ENCODE results near the gene RPUSD3. TPM values are rescaled to one million over a fixed set of nuclear protein-coding genes. Genes with fewer than 3 reads are reported as not detected.

The RPUSD3 gene
- total and polyA plus RNA-seq, 9 of the 15 experiments (the other 6 are each of a cell fraction or from before 2014, with no cell fraction given), result 13.8 to 99.0 (median 59.3) TPM

Other genes with a start within 250 kb of the RPUSD3 start
Only the 7 nearest of the 16 such genes appear.
- gene TADA3, start 51.5 kb downstream of the RPUSD3 start, total RNA-seq (2014; rRNA removed), result 110 and 136 TPM in 2 replicates
- 32.7 and 40.6 TPM in 2 replicates for gene TADA3, start 51.5 kb downstream of the RPUSD3 start, total RNA-seq (2014; rRNA removed; fragmentation: Illumina TruSeq; extraction: Trizol)
- gene TADA3, start 51.5 kb downstream of the RPUSD3 start, total RNA-seq (2015; rRNA removed; fragmentation: Illumina TruSeq; extraction: Trizol), result 74.5 and 74.8 TPM in 2 replicates
- gene TADA3, start 51.5 kb downstream of the RPUSD3 start, total RNA-seq (2021), result 85.8 and 89.7 TPM in 2 replicates
- 60.6 and 62.8 TPM in 2 replicates for gene TADA3, start 51.5 kb downstream of the RPUSD3 start, polyA plus RNA-seq (2011; rRNA removed)
- gene TADA3, start 51.5 kb downstream of the RPUSD3 start, polyA plus RNA-seq (2014; fragmentation: Illumina TruSeq; extraction: Trizol), result 97.8 and 103 TPM in 2 replicates
- gene TADA3, start 51.5 kb downstream of the RPUSD3 start, polyA plus RNA-seq (2014; fragmentation: Nextera tagmentation; extraction: Ambion mirVana), result 1 to 10 TPM; 4.1 to 6.3 TPM
- gene TADA3, start 51.5 kb downstream of the RPUSD3 start, polyA plus RNA-seq (2014; rRNA removed), result 91.6 and 94.0 TPM in 2 replicates
- 138 and 139 TPM in 2 replicates for gene ARPC4, start 50.9 kb downstream of the RPUSD3 start, total RNA-seq (2014; rRNA removed)
- 132 and 143 TPM in 2 replicates for gene ARPC4, start 50.9 kb downstream of the RPUSD3 start, total RNA-seq (2014; rRNA removed; fragmentation: Illumina TruSeq; extraction: Trizol)
- gene ARPC4, start 50.9 kb downstream of the RPUSD3 start, total RNA-seq (2015; rRNA removed; fragmentation: Illumina TruSeq; extraction: Trizol), result 118 and 131 TPM in 2 replicates
- 153 and 154 TPM in 2 replicates for gene ARPC4, start 50.9 kb downstream of the RPUSD3 start, total RNA-seq (2021)
- gene ARPC4, start 50.9 kb downstream of the RPUSD3 start, polyA plus RNA-seq (2011; rRNA removed), result 60.3 and 106 TPM in 2 replicates
- gene ARPC4, start 50.9 kb downstream of the RPUSD3 start, polyA plus RNA-seq (2014; fragmentation: Illumina TruSeq; extraction: Trizol), result 119 and 128 TPM in 2 replicates
- 10 to 100 TPM; 20.1 to 28.1 TPM for gene ARPC4, start 50.9 kb downstream of the RPUSD3 start, polyA plus RNA-seq (2014; fragmentation: Nextera tagmentation; extraction: Ambion mirVana)
- 112 and 129 TPM in 2 replicates for gene ARPC4, start 50.9 kb downstream of the RPUSD3 start, polyA plus RNA-seq (2014; rRNA removed)
- 30.7 and 34.0 TPM in 2 replicates for gene TTLL3, start 33.7 kb downstream of the RPUSD3 start, total RNA-seq (2014; rRNA removed)
- 28.7 and 33.0 TPM in 2 replicates for gene TTLL3, start 33.7 kb downstream of the RPUSD3 start, total RNA-seq (2014; rRNA removed; fragmentation: Illumina TruSeq; extraction: Trizol)
- 31.6 and 33.2 TPM in 2 replicates for gene TTLL3, start 33.7 kb downstream of the RPUSD3 start, total RNA-seq (2015; rRNA removed; fragmentation: Illumina TruSeq; extraction: Trizol)
- gene TTLL3, start 33.7 kb downstream of the RPUSD3 start, total RNA-seq (2021), result 53.7 and 63.6 TPM in 2 replicates
- gene TTLL3, start 33.7 kb downstream of the RPUSD3 start, polyA plus RNA-seq (2011; rRNA removed), result 95.8 and 120 TPM in 2 replicates
- gene TTLL3, start 33.7 kb downstream of the RPUSD3 start, polyA plus RNA-seq (2014; fragmentation: Illumina TruSeq; extraction: Trizol), result 53.8 and 60.9 TPM in 2 replicates
- 10 to 100 TPM in 1 of 2 experiments, 1 to 10 TPM in 1; 8.9 to 11.6 TPM for gene TTLL3, start 33.7 kb downstream of the RPUSD3 start, polyA plus RNA-seq (2014; fragmentation: Nextera tagmentation; extraction: Ambion mirVana)
- 72.7 and 106 TPM in 2 replicates for gene TTLL3, start 33.7 kb downstream of the RPUSD3 start, polyA plus RNA-seq (2014; rRNA removed)
- not detected in 2 replicates for gene CIDEC, start 36.2 kb upstream of the RPUSD3 start, total RNA-seq (2014; rRNA removed)
- gene CIDEC, start 36.2 kb upstream of the RPUSD3 start, total RNA-seq (2014; rRNA removed; fragmentation: Illumina TruSeq; extraction: Trizol), result not detected in 2 replicates
- not detected in 2 replicates for gene CIDEC, start 36.2 kb upstream of the RPUSD3 start, total RNA-seq (2015; rRNA removed; fragmentation: Illumina TruSeq; extraction: Trizol)
- gene CIDEC, start 36.2 kb upstream of the RPUSD3 start, total RNA-seq (2021), result not detected in 2 replicates
- gene CIDEC, start 36.2 kb upstream of the RPUSD3 start, polyA plus RNA-seq (2011; rRNA removed), result not detected in 2 replicates
- gene CIDEC, start 36.2 kb upstream of the RPUSD3 start, polyA plus RNA-seq (2014; fragmentation: Illumina TruSeq; extraction: Trizol), result not detected in 2 replicates
- not detected for gene CIDEC, start 36.2 kb upstream of the RPUSD3 start, polyA plus RNA-seq (2014; fragmentation: Nextera tagmentation; extraction: Ambion mirVana)
- not detected in 2 replicates for gene CIDEC, start 36.2 kb upstream of the RPUSD3 start, polyA plus RNA-seq (2014; rRNA removed)
- 38.9 and 41.1 TPM in 2 replicates for gene JAGN1, start 46.6 kb upstream of the RPUSD3 start, total RNA-seq (2014; rRNA removed)
- gene JAGN1, start 46.6 kb upstream of the RPUSD3 start, total RNA-seq (2014; rRNA removed; fragmentation: Illumina TruSeq; extraction: Trizol), result 40.3 and 42.4 TPM in 2 replicates
- 31.1 and 33.9 TPM in 2 replicates for gene JAGN1, start 46.6 kb upstream of the RPUSD3 start, total RNA-seq (2015; rRNA removed; fragmentation: Illumina TruSeq; extraction: Trizol)
- 57.2 and 58.8 TPM in 2 replicates for gene JAGN1, start 46.6 kb upstream of the RPUSD3 start, total RNA-seq (2021)
- gene JAGN1, start 46.6 kb upstream of the RPUSD3 start, polyA plus RNA-seq (2011; rRNA removed), result 66.3 and 77.8 TPM in 2 replicates
- gene JAGN1, start 46.6 kb upstream of the RPUSD3 start, polyA plus RNA-seq (2014; fragmentation: Illumina TruSeq; extraction: Trizol), result 52.3 and 62.6 TPM in 2 replicates
- gene JAGN1, start 46.6 kb upstream of the RPUSD3 start, polyA plus RNA-seq (2014; fragmentation: Nextera tagmentation; extraction: Ambion mirVana), result 10 to 100 TPM; 31.6 to 33.3 TPM
- 49.8 and 54.6 TPM in 2 replicates for gene JAGN1, start 46.6 kb upstream of the RPUSD3 start, polyA plus RNA-seq (2014; rRNA removed)
- gene IL17RE, start 58.8 kb upstream of the RPUSD3 start, total RNA-seq (2014; rRNA removed), result 0.20 TPM in 1 of 2 replicates, not detected in the other
- gene IL17RE, start 58.8 kb upstream of the RPUSD3 start, total RNA-seq (2014; rRNA removed; fragmentation: Illumina TruSeq; extraction: Trizol), result 0.48 and 0.51 TPM in 2 replicates
- 0.26 TPM in 1 of 2 replicates, not detected in the other for gene IL17RE, start 58.8 kb upstream of the RPUSD3 start, total RNA-seq (2015; rRNA removed; fragmentation: Illumina TruSeq; extraction: Trizol)
- 0.47 and 0.72 TPM in 2 replicates for gene IL17RE, start 58.8 kb upstream of the RPUSD3 start, total RNA-seq (2021)
- gene IL17RE, start 58.8 kb upstream of the RPUSD3 start, polyA plus RNA-seq (2011; rRNA removed), result 1.1 and 1.9 TPM in 2 replicates
- gene IL17RE, start 58.8 kb upstream of the RPUSD3 start, polyA plus RNA-seq (2014; fragmentation: Illumina TruSeq; extraction: Trizol), result 0.39 and 0.73 TPM in 2 replicates
- gene IL17RE, start 58.8 kb upstream of the RPUSD3 start, polyA plus RNA-seq (2014; fragmentation: Nextera tagmentation; extraction: Ambion mirVana), result not detected
- gene IL17RE, start 58.8 kb upstream of the RPUSD3 start, polyA plus RNA-seq (2014; rRNA removed), result 0.23 and 0.32 TPM in 2 replicates
- 11.4 and 14.0 TPM in 2 replicates for gene IL17RC, start 73.1 kb upstream of the RPUSD3 start, total RNA-seq (2014; rRNA removed)
- 2.8 and 3.5 TPM in 2 replicates for gene IL17RC, start 73.1 kb upstream of the RPUSD3 start, total RNA-seq (2014; rRNA removed; fragmentation: Illumina TruSeq; extraction: Trizol)
- gene IL17RC, start 73.1 kb upstream of the RPUSD3 start, total RNA-seq (2015; rRNA removed; fragmentation: Illumina TruSeq; extraction: Trizol), result 5.4 and 6.9 TPM in 2 replicates
- 11.4 and 12.3 TPM in 2 replicates for gene IL17RC, start 73.1 kb upstream of the RPUSD3 start, total RNA-seq (2021)
- gene IL17RC, start 73.1 kb upstream of the RPUSD3 start, polyA plus RNA-seq (2011; rRNA removed), result 7.3 and 12.5 TPM in 2 replicates
- gene IL17RC, start 73.1 kb upstream of the RPUSD3 start, polyA plus RNA-seq (2014; fragmentation: Illumina TruSeq; extraction: Trizol), result 6.3 and 11.5 TPM in 2 replicates
- under 1 TPM in 1 of 2 experiments, not detected in 1; 0.15 TPM for gene IL17RC, start 73.1 kb upstream of the RPUSD3 start, polyA plus RNA-seq (2014; fragmentation: Nextera tagmentation; extraction: Ambion mirVana)
- 7.5 and 7.7 TPM in 2 replicates for gene IL17RC, start 73.1 kb upstream of the RPUSD3 start, polyA plus RNA-seq (2014; rRNA removed)

Data from K562 (cell line).